Neural progenitor cell (in vitro differentiated cells): ENCODE data around the gene GIN1. TPM values are rescaled to one million over a fixed set of nuclear protein-coding genes. Genes with fewer than 3 reads are reported as not detected.
"Not testable (repeated sequence)": the region's sequence is repeated elsewhere in the genome, so short reads cannot be mapped to it uniquely, and the experiment has no call there.

Source experiments
- DNase-seq: peaks from one replicate; pipeline ENCODE4 v3.0.0-alpha.2; 2016; ENCODE audit warnings: low spot score
- H2AFZ ChIP-seq: fragments of 200-600 bp; sonication (generic); replicated peaks from 2 replicates; pipeline ENCODE4 v1.6.1; 2016; ENCODE audit warnings: antibody characterized with exemption
- H3F3A ChIP-seq: fragments of 200-600 bp; sonication (generic); 2 replicates; pipeline ENCODE4 v1.6.1; 2016; ENCODE audit warnings: antibody characterized with exemption, low read depth
- H3K27ac ChIP-seq: fragments of 200-600 bp; sonication (generic); 2 replicates; pipeline ENCODE4 v1.5.1; 2016; ENCODE audit warnings: mild to moderate bottlenecking
- H3K27me3 ChIP-seq: fragments of 200-600 bp; sonication (generic); 2 replicates; pipeline ENCODE4 v1.6.1; 2016; ENCODE audit warnings: mild to moderate bottlenecking, moderate library complexity
- H3K36me3 ChIP-seq: fragments of 200-600 bp; sonication (generic); 2 replicates; pipeline ENCODE4 v1.5.1; 2016
- H3K4me1 ChIP-seq: fragments of 200-600 bp; sonication (generic); 2 replicates; pipeline ENCODE4 v1.6.1; 2016; ENCODE audit warnings: mixed run types
- H3K4me2 ChIP-seq: fragments of 200-600 bp; sonication (generic); 2 replicates; pipeline ENCODE4 v1.6.1; 2016
- H3K4me3 ChIP-seq: fragments of 200-600 bp; sonication (generic); 2 replicates; pipeline ENCODE4 v1.5.1; 2016
- H3K79me2 ChIP-seq: fragments of 200-600 bp; sonication (generic); 2 replicates; pipeline ENCODE4 v1.6.1; 2016; ENCODE audit warnings: low read depth
- H3K9ac ChIP-seq: fragments of 200-600 bp; sonication (generic); 2 replicates; pipeline ENCODE4 v1.6.1; 2016
- H3K9me3 ChIP-seq: fragments of 200-600 bp; sonication (generic); 2 replicates; pipeline ENCODE4 v1.5.1; 2016; ENCODE audit warnings: low read depth
- H4K20me1 ChIP-seq: fragments of 200-600 bp; sonication (generic); 2 replicates; pipeline ENCODE4 v1.6.1; 2016; ENCODE audit warnings: low read depth
- H3K27ac Mint-ChIP-seq: 3 replicates; pipeline ENCODE4 v1.8.0; 2021; ENCODE audit warnings: mixed read lengths
- H3K27me3 Mint-ChIP-seq: 2 replicates; pipeline ENCODE4 v1.8.0; 2022; ENCODE audit warnings: low read depth, mild to moderate bottlenecking, inconsistent platforms, moderate library complexity, mixed read lengths; ENCODE audit not compliant: insufficient read depth
- H3K36me3 Mint-ChIP-seq: 3 replicates; pipeline ENCODE4 v1.8.0; 2021; ENCODE audit warnings: mixed read lengths
- H3K4me1 Mint-ChIP-seq: 3 replicates; pipeline ENCODE4 v1.8.0; 2021; ENCODE audit warnings: mixed read lengths
- H3K4me3 Mint-ChIP-seq: 3 replicates; pipeline ENCODE4 v1.8.0; 2021; ENCODE audit warnings: mild to moderate bottlenecking, moderate library complexity, mixed read lengths
- H3K9me3 Mint-ChIP-seq: 3 replicates; pipeline ENCODE4 v1.8.0; 2020; ENCODE audit warnings: mixed read lengths
- CTCF ChIP-seq: fragments of 200-600 bp; sonication (generic); IDR thresholded peaks from 2 replicates; pipeline ENCODE4 v1.5.1; 2017; ENCODE audit warnings: antibody characterized with exemption, mild to moderate bottlenecking
- EZH2 ChIP-seq: fragments of 200-600 bp; sonication (generic); IDR thresholded peaks from 2 replicates; pipeline ENCODE4 v1.6.1; 2017; ENCODE audit warnings: antibody characterized with exemption, mild to moderate bottlenecking, moderate library complexity
- EZH2phosphoT487 ChIP-seq: fragments of 200-600 bp; sonication (generic); IDR thresholded peaks from 2 replicates; pipeline ENCODE4 v1.6.1; 2017; ENCODE audit warnings: antibody characterized with exemption
- total RNA-seq: library from RNA; depleted of rRNA; stranded (reverse); fragments of >200 nt; gene quantifications from 2 replicates; pipeline ENCODE4 v1.2.3, GENCODE V29; 2015; ENCODE audit warnings: low replicate concordance

Gene GIN1
- total RNA-seq, 1 donor from 2014 or later: 42.0 TPM

- TF ChIP-seq CTCF (no peak), EZH2phosphoT487 (no peak), EZH2 (no peak)
Observed at GRCh38 chr5:103089272-103089671, 30.7 kb downstream of the GIN1 start.

GRCh38 chr5:103086547-103086946, 33.4 kb downstream of the GIN1 start:
- Mint-ChIP-seq H3K27ac (no peak overlapping the region), H3K4me1 (no peaks in the 10 kb centered on the region), H3K9me3 (peaks cover 12% of the 10 kb centered on the region), H3K36me3 (peaks cover 27% of the 10 kb centered on the region), H3K27me3 (no peaks in the 10 kb centered on the region), H3K4me3 (no peak overlapping the region)
- TF ChIP-seq EZH2phosphoT487 (no peak), EZH2 (no peak), CTCF (no peak)
- peaks cover 3% of the 10 kb centered on the region for H3K9me3 ChIP-seq
- H4K20me1 ChIP-seq: no peaks in the 10 kb centered on the region
- no peaks in the 10 kb centered on the region for H3K4me1 ChIP-seq
- DNase-seq: no peak
- no peaks in the 10 kb centered on the region for H3K79me2 ChIP-seq
- H3K9ac ChIP-seq: no peak overlapping the region
- H2AFZ ChIP-seq: no peak overlapping the region
- no peak overlapping the region for H3K4me3 ChIP-seq
- H3F3A ChIP-seq: no peaks in the 10 kb centered on the region
- H3K27me3 ChIP-seq: no peaks in the 10 kb centered on the region
- H3K27ac ChIP-seq: no peak overlapping the region
- no peak overlapping the region for H3K4me2 ChIP-seq
- peaks cover 19% of the 10 kb centered on the region for H3K36me3 ChIP-seq

More at GRCh38 chr5:103089272-103089671, 30.7 kb downstream of the GIN1 start:
- DNase-seq: no peak
- no peak overlapping the region for H3K27ac ChIP-seq
- H3K4me3 Mint-ChIP-seq: no peak overlapping the region
- H3K9me3 Mint-ChIP-seq: peaks cover 1% of the 10 kb centered on the region
- no peak overlapping the region for H3K9ac ChIP-seq
- H3K36me3 Mint-ChIP-seq: peaks cover 24% of the 10 kb centered on the region
- no peak overlapping the region for H2AFZ ChIP-seq
- H3K9me3 ChIP-seq: no peaks in the 10 kb centered on the region
- H3K79me2 ChIP-seq: no peaks in the 10 kb centered on the region
- H3K27me3 ChIP-seq: no peaks in the 10 kb centered on the region
- no peaks in the 10 kb centered on the region for H3K27me3 Mint-ChIP-seq
- H3K4me3 ChIP-seq: no peak overlapping the region
- peaks cover 19% of the 10 kb centered on the region for H3K36me3 ChIP-seq
- H3K27ac Mint-ChIP-seq: no peak overlapping the region
- H3K4me1 Mint-ChIP-seq: no peaks in the 10 kb centered on the region
- no peaks in the 10 kb centered on the region for H3K4me1 ChIP-seq
- H3K4me2 ChIP-seq: no peak overlapping the region
- no peaks in the 10 kb centered on the region for H4K20me1 ChIP-seq
- no peaks in the 10 kb centered on the region for H3F3A ChIP-seq

GRCh38 chr5:103079796-103080195, 40.1 kb downstream of the GIN1 start:
- Mint-ChIP-seq H3K4me1 (no peaks in the 10 kb centered on the region), H3K9me3 (peaks cover 54% of the 10 kb centered on the region), H3K27me3 (no peaks in the 10 kb centered on the region), H3K4me3 (no peak overlapping the region), H3K27ac (no peak overlapping the region), H3K36me3 (peaks cover 7% of the 10 kb centered on the region)
- Histone ChIP-seq H3F3A (no peaks in the 10 kb centered on the region), H3K79me2 (no peaks in the 10 kb centered on the region), H3K27ac (no peak overlapping the region), H3K9me3 (peaks cover 8% of the 10 kb centered on the region), H3K9ac (no peak overlapping the region), H3K4me1 (no peaks in the 10 kb centered on the region), H4K20me1 (no peaks in the 10 kb centered on the region), H3K4me3 (no peak overlapping the region), H3K4me2 (no peak overlapping the region), H2AFZ (no peak overlapping the region), H3K27me3 (no peaks in the 10 kb centered on the region), H3K36me3 (peaks cover 11% of the 10 kb centered on the region)
- TF ChIP-seq EZH2 (no peak), EZH2phosphoT487 (no peak), CTCF (no peak)
- DNase-seq: no peak

GRCh38 chr5:103075442-103075841, 44.5 kb downstream of the GIN1 start:
- no peak overlapping the region for H3K27ac Mint-ChIP-seq
- Histone ChIP-seq H3K9me3 (peaks cover 9% of the 10 kb centered on the region), H3K9ac (no peak overlapping the region), H3K36me3 (peaks cover under 1% of the 10 kb centered on the region), H2AFZ (no peak overlapping the region), H4K20me1 (no peaks in the 10 kb centered on the region), H3K27me3 (no peaks in the 10 kb centered on the region), H3K4me3 (no peak overlapping the region), H3K79me2 (no peaks in the 10 kb centered on the region), H3F3A (no peaks in the 10 kb centered on the region), H3K4me1 (no peaks in the 10 kb centered on the region), H3K27ac (no peak overlapping the region), H3K4me2 (no peak overlapping the region)
- H3K4me1 Mint-ChIP-seq: no peaks in the 10 kb centered on the region
- TF ChIP-seq EZH2phosphoT487 (no peak), EZH2 (no peak), CTCF (no peak)
- no peak for DNase-seq
- peaks cover 2% of the 10 kb centered on the region for H3K27me3 Mint-ChIP-seq
- no peak overlapping the region for H3K4me3 Mint-ChIP-seq
- H3K36me3 Mint-ChIP-seq: no peaks in the 10 kb centered on the region
- H3K9me3 Mint-ChIP-seq: peaks cover 48% of the 10 kb centered on the region

GRCh38 chr5:103073500-103073899, 46.4 kb downstream of the GIN1 start:
- H3K4me3 ChIP-seq, H3K4me3 Mint-ChIP-seq, H3K27ac Mint-ChIP-seq, H3K27me3 ChIP-seq, DNase-seq, H2AFZ ChIP-seq, H3K36me3 Mint-ChIP-seq, H3K4me1 Mint-ChIP-seq, H3K27me3 Mint-ChIP-seq, H4K20me1 ChIP-seq, H3F3A ChIP-seq, H3K9me3 ChIP-seq, H3K9ac ChIP-seq, H3K27ac ChIP-seq, H3K4me2 ChIP-seq, H3K4me1 ChIP-seq, H3K36me3 ChIP-seq, H3K79me2 ChIP-seq: not testable (repeated sequence)
- peaks cover 42% of the 10 kb centered on the region for H3K9me3 Mint-ChIP-seq
